ENCODE data around the gene OR2T11.
"Not testable (repeated sequence)": the region's sequence is repeated elsewhere in the genome, so short reads cannot be mapped to it uniquely, and the experiment has no call there.

OR2T11 gene

DNA sequence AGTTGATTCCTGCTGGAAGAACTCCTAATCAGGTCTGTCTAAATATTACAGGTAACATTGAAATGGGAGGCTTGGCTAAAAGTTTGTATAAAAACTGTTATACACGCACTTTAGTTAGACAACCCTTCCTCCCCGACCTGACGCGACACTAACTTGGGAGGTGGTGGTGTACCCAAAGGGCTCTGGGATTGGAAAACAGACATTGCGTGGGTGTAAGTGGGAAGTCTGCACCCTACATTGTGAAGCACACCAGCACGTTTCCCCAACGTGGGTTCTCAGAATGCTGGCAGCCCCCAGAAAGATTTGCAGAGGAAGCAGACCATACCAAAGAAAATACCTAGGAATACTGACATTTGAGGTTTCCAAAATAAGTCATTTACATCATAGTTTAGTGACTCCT is 16.8 kb downstream of the OR2T11 start:
- DNase-seq = no peak

DNA sequence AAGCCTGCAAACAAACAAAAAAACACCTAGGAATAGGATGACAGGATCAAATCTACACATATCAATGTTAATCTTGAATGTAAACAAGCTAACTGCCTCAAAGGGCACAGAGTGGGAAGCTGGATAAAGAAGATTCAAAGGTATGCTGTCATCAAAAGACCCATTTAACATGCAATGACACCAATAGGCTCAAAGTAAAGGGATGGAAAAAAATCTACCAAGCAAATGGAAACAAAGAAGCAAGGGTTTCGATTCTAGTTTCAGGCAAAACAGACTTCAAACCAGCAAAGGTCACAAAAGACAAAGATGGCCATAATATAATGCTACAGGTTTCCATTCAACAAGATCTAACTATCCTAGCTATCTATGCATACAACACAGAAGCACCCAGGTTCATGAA is 21.1 kb downstream of the OR2T11 start:
- DNase-seq = no peak

DNA sequence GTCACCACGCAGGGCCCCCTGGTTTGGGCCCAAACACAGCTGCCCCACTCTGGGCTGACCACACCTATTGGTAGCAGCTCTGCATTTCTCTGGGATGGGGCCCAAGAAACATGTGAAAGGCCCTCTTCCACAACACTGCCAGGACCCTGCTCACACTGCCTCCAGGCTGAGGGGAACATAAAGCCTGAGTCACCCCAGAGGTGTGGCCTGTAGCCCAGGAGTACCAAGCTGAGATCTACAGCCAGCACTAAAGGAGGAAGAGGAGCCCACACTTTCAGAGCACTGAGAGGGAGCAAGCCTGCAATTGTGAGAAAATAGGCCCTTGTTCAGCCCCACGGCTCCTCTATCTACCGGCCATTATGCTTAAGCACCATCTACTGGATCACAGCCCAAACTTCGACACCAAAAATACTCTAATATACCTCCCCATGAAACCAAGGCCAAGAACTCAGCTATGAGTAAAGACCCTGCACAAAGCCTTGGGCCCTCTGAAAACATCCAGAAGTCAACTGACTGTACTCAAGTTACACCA is 22.9 kb downstream of the OR2T11 start:
- DNase-seq = no peak

DNA sequence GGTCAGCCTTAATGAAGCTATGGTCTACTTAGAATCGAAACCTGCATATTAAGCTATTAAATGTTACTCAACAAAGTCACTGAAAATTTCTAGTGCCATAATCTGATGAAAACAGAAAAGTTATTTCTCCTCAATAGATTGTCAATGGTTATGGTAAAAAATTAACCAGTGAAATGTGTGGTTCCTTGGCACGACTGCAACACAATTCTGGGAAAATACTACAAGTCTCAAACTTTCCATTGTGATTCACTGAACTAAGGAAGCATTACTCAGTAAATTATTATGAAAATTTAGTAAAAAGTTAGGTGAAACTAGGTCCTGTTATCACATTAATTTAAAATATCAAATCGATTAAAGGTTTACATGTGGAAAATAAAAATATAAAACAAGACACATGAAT is 24.6 kb downstream of the OR2T11 start:
- no peak for DNase-seq

DNA sequence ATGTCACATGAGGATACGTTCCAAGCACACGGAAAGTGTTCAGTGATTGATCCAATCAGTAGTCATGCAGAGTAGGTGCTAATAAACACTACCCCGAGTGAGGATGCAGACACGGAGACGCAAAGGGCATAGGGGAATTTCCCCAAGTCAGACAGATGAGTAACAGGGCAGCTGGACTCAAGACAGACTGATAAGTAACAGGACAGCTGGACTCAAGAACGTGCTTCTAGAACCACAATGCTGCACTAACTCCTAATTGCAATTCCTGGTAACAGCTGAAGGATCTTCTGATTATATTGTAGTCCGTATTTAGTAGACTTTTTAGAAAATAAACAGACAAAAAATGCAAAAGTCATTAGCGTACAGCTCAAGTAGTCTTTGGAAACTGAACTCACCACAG is 35.5 kb downstream of the OR2T11 start:
- no peak for DNase-seq

DNA sequence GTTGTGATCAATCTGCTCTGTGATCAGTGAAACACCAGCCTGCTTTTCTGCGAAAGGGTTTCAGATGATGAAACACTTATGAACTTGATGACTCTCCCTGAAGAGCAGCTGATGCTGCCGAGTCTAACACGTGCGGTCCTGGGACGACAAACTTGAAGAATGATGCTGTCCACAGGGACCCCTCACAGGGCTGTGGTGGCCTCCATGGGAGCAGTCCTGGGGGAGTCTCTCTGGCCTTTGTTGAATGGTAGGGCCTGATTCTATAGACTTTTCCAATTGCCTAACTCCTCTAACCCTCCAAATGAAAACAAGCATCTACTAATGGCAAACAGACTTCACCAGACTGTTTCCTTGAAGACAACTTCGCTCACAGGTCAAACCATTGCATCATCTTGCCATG is 37.3 kb downstream of the OR2T11 start, which contains the start of gene OR2T10:
OR2T10 (minus strand) TSS at position 112 of the 400 bp plus-strand sequence. CDS start 3,932 bp downstream, outside the sequence.
- DNase-seq = no peak

DNA sequence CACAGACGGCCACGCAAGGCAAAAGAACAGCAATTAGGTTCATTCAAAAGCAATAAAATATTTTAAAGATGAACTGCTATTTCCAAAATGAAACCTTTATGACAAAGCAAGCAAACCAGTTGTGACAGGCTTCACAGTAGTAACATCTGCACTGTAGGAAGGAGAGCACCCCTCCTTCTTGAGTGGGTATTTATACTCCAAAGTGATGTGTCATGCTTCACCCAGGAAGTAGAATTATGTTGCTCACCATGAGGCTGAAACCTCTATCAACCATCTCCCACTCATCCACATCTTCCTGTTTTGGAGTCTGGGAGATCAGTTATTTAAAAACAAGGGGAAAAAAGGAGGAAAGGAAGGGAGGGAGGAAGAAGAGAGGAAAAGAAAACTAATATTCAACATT is 38.3 kb downstream of the OR2T11 start:
- no peak for DNase-seq

DNA sequence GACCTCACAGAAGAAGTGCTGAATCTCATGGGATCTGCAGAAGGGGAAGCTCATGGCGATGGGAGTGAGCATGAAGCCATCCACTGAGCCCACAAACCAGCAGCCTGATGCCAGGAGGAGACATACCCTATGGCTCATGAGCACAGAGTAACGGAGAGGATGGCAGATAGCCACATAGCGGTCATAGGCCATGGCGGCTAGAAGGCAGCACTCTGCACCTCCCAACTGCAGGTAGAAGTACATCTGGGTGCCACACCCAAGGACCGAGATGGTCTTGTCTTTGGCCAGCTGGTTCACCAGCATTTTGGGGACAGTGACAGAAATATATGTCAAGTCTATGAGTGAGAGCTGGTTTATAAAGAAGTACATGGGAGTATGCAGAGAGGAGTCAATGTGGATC is 41.7 kb downstream of the OR2T11 start:
- no peak for DNase-seq

DNA sequence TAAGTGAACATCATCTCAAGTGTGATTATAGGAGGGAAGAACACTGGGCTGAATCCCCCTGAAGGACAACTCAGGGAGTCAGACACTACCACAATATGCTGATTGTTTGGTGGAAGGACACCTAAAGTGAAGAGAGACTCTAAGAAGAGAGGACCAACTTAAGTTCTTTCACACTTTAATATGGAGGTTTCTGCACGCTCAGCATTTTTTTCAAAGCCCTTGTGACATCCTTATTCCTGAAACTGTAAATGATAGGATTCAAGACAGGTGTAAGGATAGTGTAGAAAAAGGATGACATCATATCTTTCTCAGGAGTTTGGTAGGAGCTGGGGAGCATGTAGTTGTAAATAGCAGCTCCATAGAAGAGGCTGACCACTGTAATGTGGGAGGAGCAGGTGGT is 42.2 kb downstream of the OR2T11 start:
- DNase-seq = no peak

DNA sequence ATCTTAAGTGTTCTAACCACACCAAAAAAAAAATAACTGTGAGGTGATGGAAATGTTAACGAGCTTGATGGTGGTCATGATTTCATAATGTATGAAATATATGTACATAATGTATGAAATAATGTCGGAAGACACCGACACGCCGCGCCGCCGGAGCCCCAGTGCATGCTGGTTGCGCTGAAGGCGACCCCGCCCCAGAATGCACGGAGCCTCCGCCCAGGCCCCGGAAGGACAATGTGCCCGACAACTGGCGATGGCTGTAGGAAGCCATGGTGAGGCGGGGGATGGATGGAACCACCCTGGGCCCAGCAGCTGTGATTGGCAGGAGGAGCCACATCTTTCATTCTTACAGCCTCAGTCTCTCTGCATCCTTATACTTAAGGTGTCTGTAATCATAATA is 44.8 kb downstream of the OR2T11 start:
- DNase-seq = no peak

DNA sequence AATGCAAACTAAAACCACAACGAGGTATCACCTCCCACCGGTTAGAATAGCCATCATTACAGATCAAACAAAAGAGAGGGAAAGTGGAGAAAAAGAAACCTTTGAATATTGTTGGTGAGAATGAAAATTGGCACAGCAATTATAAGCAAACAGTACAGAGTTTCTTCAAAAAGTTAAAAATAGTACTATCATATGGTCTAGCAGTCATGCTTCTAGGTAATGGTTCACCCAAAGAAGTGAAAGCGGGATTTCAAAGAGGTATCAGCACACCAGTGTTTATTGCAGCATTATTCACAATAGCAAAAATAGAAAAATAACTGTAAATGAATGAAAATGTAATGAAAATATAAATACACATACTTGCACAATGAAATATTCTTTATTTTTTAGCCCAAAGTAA is 45.6 kb downstream of the OR2T11 start:
- DNase-seq = no peak

DNA sequence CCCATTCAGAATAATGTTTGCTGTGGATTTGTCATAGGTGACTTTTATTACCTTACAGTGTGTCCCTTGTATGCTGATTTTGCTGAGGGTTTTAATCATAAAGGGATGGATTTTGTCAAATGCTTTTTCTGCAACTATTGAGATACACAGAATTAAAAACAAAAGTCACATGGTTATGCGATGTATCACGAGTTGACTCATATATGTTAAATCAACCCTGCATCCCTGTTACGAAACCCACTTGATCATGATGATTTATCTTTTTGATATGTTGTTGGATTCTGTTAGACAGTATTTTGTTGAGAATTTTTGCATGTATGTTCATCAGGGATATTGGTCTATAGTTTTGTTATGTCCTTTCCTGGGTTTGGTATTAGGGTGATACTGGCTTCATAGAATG is 49.6 kb downstream of the OR2T11 start:
- DNase-seq = no peak

DNA sequence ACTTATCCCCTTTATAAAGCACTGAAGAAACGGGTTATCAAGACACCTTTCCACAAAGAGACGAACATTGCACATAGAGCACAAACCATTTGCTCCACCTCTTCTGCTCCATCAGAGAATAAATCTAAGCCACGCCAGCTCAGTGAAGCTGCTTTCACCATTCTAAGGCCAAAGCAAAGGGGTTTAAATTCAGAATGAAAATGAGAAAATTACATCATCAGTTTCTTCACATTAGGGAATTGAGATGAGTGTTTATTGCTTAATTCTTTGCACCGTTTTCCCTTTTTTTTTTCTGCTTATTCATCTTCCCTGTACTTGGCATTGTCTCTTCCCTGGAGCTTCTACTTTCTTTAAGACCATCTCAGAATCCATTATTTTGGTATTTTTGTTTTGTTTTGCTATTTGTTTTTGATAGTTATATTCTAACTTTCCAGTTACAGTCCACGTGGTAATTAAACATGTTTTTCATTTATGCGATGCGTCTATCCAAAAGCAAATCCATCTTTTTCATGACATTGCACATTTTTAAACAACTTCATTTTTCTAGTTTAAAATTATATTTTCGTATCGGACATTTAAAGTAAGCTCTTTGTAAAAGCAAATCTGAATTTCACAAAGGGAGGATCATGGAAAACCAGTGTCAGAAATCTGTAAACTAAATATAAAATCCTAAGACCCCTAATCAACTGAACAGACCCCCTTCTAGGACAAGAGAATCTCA is 58.5 kb downstream of the OR2T11 start:
- DNase-seq = no peak

DNA sequence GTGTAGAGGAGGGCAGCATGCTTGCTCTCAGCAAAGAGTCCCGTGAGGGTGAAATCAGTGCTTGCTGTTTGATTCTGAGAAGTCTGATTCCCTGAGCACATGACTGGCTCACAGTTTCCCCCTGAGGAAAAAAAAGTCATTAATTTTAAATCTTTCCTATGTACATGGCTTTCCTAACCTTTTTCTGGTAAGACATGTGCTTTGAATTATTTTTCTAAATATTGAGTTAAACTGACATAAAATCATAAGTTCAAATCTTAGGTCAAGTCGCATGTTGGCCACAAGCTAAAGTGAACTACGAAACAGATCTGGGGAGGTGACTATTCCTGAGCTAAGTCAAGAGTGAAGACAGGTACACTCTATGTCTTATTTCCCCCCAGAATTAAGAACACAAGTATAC is 60.2 kb downstream of the OR2T11 start, which contains the start of gene OR2T34:
OR2T34 (minus strand) TSS at position 101 of the 400 bp plus-strand sequence; CDS start at position 101, 0 bp downstream.
- DNase-seq = not testable (repeated sequence)

DNA sequence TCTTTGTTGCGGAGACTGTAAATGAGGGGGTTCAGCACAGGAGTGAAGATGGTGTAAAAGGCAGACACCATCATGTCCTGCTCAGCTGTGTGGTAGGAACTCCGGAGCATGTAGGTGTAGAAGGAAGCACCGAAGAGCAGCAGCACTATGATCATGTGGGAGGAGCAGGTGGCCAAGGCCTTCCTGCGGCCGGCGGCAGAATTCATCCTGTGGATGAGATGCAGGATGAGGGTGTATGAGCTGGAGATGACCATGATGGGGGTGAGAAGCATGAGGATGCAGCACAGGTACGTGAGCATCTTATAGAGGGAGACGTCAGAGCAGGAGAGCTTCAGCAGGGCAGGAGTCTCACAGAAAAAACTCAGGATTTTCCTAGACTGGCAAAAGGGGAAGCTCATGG is 61.0 kb downstream of the OR2T11 start:
- not testable (repeated sequence) for DNase-seq

Measured in NCI-H2029 treated with DMSO at 0.1 percent for 48 hours (cell line).